Right lung (tissue), 5 donors: ENCODE data around the gene NID1. TPM values are rescaled to one million over a fixed set of nuclear protein-coding genes. Genes with fewer than 3 reads are reported as not detected.

Source experiments
- DNase-seq, 2 donors: peaks; one replicate each; pipeline ENCODE4 v3.0.0-alpha.2; 2013
- polyA plus RNA-seq, 5 donors: library from polyadenylated mRNA; unstranded; fragments of 120-200 nt; gene quantifications; one replicate each; pipeline versions ENCODE4 v1.2.1 to v1.2.3, GENCODE V29; 2013; ENCODE audit warnings: inconsistent platforms in 1 of 5, low replicate concordance in 1 of 5; ENCODE audit not compliant: insufficient read length in 5 of 5, insufficient read depth in 1 of 5

NID1 gene
- polyA plus RNA-seq, 5 donors = 181 to 249 (median 204) TPM

- DNase-seq = no peak
These were observed 5.9 kb upstream of the NID1 start for GRCh38 chr1:236070753-236071152.

GRCh38 chr1:236069796-236070195 is 4.9 kb upstream of the NID1 start:
- DNase-seq = no peak

- DNase-seq = no peak
These were observed 3.1 kb upstream of the NID1 start for GRCh38 chr1:236067854-236068454.

- no peak for DNase-seq
These were observed 2.0 kb upstream of the NID1 start for GRCh38 chr1:236066828-236067386.

DNA sequence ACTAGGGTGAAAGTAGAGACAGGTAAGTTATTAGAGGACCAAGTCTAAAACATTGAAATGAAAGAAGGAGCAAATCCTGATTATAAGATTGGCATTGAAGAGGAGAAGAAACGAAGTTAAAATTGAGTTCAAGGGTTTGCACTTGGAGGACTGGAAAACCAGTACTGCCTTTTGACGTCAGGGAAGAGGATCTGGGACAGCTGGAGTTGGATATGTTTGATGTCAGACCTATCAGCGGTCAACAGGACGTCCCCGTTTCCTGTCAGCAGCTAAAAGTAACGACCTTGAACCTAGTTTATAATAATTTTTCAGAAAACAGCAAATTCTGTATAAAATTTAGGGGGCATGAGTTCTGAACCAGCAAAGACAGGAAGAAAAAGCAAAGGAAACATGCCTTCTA is 1.2 kb upstream of the NID1 start:
- no peak for DNase-seq

DNA sequence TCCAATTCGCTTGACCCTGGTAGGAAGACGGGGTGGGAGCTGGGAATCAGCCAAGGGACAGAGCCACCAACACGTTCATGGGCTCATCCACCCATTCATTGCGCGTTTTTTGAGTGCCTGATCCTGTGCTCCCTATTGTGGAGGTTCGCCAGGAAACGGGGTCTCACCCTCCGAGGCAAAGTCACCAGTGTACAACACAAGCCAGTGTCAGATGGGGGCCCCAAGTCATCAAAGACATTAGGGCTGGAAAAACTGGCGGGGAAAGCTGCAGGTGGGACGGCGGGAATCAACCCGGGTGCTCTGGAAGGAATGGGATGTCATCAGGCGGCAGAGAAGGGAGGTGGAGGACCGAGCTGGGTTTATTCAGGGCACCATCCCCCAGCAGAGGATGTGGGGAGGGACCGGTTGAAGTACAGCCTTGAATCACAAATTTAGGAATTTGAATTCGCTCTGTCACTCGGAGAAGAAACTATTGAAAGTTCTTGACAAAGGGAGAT is 667 bp upstream of the NID1 start:
- DNase-seq = no peak

- DNase-seq = peak; percentile 81 to 82
These were observed 794 bp downstream of the NID1 start for GRCh38 chr1:236063919-236064673.

DNA sequence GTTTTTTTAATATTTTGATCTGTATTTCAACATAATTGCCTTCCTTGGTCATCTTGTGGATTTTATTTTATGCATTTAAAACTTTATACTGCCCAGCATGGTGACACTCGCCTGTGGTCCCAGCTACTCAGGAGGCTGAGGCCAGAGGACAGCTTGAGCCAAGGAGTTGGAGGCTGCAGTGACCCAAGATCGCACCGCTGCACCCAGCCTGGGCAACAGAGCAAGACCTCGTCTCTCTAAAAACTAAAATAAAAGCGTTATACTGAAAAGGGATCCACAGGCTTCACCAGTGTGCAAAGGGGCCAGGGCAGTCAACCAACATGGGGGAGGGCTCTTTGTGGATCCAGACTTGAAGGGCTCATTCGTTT is 1.4 kb downstream of the NID1 start:
- DNase-seq = no peak

DNA sequence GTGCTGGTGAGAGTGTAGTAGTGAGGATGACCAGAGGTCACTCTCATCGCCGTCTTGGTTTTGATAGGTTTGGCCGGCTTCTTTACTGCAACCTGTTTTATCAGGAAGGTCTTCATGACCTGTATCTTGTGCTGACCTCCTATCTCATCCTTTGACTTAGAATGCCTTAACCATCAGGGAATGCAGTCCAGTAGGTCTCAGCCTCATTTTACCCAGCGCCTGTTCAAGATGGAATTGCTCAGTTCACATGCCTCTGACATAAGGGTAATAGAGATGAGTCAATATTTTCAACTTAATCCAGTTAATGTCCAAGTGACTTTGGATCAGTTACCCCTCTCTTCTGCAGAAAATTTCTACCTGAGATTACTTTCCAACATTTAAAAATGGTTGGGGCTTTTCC is 4.6 kb downstream of the NID1 start:
- DNase-seq = no peak

- DNase-seq = no peak
These were observed 5.9 kb downstream of the NID1 start for GRCh38 chr1:236059011-236059410.

- no peak for DNase-seq
These were observed 6.6 kb downstream of the NID1 start for GRCh38 chr1:236058141-236058934.

- no peak for DNase-seq
These were observed 7.3 kb downstream of the NID1 start for GRCh38 chr1:236057546-236057945.

- DNase-seq = no peak
These were observed 12.5 kb downstream of the NID1 start for GRCh38 chr1:236052232-236052993.

GRCh38 chr1:236051242-236051791 is 13.6 kb downstream of the NID1 start:
- no peak for DNase-seq

GRCh38 chr1:236045771-236046170 is 19.1 kb downstream of the NID1 start:
- DNase-seq = no peak

DNA sequence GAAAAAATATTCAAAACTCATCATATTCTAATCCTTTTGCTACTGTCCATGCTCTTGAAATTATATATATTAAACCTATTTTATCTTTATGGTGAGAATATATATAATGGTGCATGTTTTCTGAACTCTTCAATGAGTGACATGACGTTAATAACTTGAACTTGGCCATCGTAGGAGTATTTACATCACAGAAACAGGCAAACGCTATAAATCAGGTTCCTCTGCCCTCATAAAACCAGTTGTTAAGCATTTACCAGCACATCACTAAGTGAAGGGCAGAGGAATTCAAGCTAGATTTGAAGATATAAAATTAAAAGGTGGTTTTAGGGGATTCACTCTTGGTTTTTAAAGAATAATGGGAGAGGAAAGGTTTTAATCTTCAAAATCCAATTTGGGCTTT is 20.5 kb downstream of the NID1 start:
- no peak for DNase-seq

DNA sequence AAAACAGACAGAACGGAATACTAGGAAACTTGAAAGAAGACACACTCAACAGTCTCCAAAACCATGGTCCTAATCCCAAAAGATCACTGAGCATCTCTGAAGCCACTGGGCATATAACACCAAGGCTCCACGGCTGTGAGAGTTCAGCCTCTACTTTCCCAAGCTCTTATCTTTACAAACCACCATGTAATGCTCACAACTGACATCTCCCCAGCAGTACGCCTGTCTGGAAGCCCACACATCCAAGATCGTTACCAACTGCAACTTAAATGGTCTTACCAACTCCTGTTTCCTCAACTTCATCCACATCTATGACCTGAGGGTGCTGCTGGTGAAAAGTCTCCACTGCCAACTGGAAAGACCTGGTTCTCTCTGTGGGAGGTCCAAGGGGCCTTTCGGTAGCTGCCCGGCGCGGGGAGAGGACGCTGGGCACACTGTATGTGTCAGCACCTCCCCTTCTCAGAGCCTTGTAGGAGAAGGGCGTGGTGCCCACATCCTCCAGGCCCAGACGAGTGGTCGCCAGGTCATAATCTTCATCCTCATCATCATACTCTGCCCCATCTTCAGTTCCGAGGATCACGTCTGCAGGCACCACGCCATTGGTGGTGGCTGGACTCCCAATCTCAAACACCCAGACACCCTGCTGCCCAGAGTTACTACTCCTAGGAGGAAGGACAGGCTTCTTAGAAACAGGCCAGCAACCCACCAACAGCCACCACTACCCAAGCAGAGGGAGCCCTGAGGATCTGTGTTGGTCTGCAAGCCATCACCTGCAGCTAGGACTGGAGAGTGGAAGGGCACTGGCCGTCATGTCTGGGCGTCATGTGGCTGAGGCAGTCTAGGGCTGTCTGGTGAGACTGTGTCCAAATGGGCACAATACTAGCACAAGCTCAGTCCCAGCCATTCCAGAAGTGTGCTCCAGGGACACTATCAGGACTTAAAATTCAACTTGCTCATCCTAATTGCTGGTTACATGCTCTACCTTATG is 23.0 kb downstream of the NID1 start:
- DNase-seq = no peak

DNA sequence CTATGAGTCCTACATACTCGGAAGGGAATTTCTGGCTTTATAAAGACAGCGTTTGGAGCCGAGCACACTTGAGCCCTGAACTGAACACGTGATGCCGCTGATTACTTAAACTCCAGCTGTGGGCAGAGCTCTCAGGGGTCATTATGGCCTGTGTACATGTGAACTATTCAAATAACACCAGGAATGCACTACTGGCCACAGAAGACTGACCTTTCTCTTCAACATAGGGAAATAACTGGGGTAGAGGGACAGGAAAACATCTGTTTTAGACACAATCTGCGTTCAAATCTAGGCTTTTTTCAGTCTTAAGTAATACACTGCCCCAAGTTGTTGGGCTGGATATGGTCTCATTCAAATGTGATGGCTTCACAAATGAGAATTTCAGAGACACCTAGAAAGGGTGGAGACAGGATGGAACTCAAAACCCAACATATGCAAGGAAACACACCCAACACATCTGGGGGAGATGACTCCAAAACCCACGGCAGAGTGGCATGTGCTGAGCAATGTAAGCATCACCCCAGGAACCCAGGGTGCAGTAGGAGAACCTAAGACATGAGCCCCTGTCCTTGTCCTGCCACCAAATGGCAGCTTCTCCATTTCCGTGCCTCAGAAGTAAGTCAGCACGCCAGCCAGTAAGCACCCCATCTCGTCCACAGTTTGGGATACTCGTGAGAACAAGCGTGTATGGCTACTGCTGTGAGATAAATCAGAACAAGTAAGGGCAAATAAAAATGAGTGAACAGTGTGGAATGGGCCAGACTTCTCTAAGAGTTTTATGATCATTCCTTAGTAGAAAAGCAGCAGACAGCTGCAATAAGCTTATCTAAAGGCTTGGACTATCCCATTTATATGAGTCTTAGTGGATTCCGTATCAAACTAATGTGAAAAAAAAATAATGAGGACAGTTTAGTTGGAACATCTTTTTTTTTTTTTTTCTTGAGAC is 24.9 kb downstream of the NID1 start:
- no peak for DNase-seq

DNA sequence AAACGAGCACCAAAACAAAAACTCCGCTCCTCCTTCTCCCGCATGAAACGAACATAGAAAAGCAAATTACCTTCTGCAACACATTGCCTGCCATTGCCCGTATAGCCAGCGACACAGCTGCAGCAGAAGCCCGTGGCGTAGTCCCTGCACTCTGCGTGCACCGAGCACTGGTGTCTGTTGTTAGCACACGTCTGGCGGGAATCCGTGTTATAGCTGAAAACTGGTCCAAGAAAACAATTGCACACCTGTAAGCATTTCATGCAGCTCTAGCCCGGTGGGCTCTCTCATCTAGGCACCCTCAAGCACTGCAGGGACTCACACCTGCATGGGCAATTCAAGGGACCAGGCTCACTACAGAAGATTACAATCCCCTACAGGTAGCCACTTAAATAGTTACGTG is 26.9 kb downstream of the NID1 start:
- no peak for DNase-seq
